ENCODE measurements around the gene TTLL5.

The TTLL5 gene

GRCh38 chr14:75926431-75927115 lies 265.5 kb downstream of the TTLL5 start:
- DNase-seq, result no peak

- no peak for DNase-seq
These were observed 266.6 kb downstream of the TTLL5 start for GRCh38 chr14:75927564-75928087.

GRCh38 chr14:75928690-75929181 lies 267.7 kb downstream of the TTLL5 start:
- no peak for DNase-seq

GRCh38 chr14:75933712-75934296 lies 272.8 kb downstream of the TTLL5 start:
- DNase-seq, result no peak

- DNase-seq, result no peak
These were observed 274.1 kb downstream of the TTLL5 start for GRCh38 chr14:75934998-75935628.

GRCh38 chr14:75939200-75939599 lies 278.2 kb downstream of the TTLL5 start:
- no peak for DNase-seq

- no peak for DNase-seq
These were observed 280.0 kb downstream of the TTLL5 start for GRCh38 chr14:75941030-75941429.

GRCh38 chr14:75944607-75945241 lies 283.7 kb downstream of the TTLL5 start:
- no peak for DNase-seq

- DNase-seq, result no peak
These were observed 285.7 kb downstream of the TTLL5 start for GRCh38 chr14:75946785-75947184.

GRCh38 chr14:75952489-75952888 lies 291.4 kb downstream of the TTLL5 start:
- no peak for DNase-seq

- no peak for DNase-seq
These were observed 298.0 kb downstream of the TTLL5 start for GRCh38 chr14:75959031-75959430.

- DNase-seq, result no peak
These were observed 299.2 kb downstream of the TTLL5 start for GRCh38 chr14:75960231-75960630.

- DNase-seq, result no peak
These were observed 300.6 kb downstream of the TTLL5 start for GRCh38 chr14:75961662-75962061.

GRCh38 chr14:75967866-75968265 lies 306.8 kb downstream of the TTLL5 start:
- no peak for DNase-seq

- no peak for DNase-seq
These were observed 307.4 kb downstream of the TTLL5 start for GRCh38 chr14:75968456-75968855.

GRCh38 chr14:75969126-75969525 lies 308.1 kb downstream of the TTLL5 start:
- no peak for DNase-seq

GRCh38 chr14:75969891-75970290 lies 308.8 kb downstream of the TTLL5 start:
- DNase-seq, result no peak

- no peak for DNase-seq
These were observed 309.9 kb downstream of the TTLL5 start for GRCh38 chr14:75970989-75971388.

- DNase-seq, result no peak
These were observed 310.5 kb downstream of the TTLL5 start for GRCh38 chr14:75971509-75971908.

GRCh38 chr14:75972801-75973421 lies 311.9 kb downstream of the TTLL5 start:
- no peak for DNase-seq

- no peak for DNase-seq
These were observed 316.0 kb downstream of the TTLL5 start for GRCh38 chr14:75976826-75977581.

- DNase-seq, result no peak
These were observed 316.5 kb downstream of the TTLL5 start for GRCh38 chr14:75977582-75977943.

All from CD4-positive, alpha-beta T cell treated with Interferon gamma for 1 hour (primary cell).